WTC11 (cell line): ENCODE results near the gene TBL1XR1. TPM values are rescaled to one million over a fixed set of nuclear protein-coding genes. Genes with fewer than 3 reads are reported as not detected.

ENCODE experiments used
- ATAC-seq: fragments of 200-7000 bp; cut with Tn5 transposase; 2 replicates; pipeline ENCODE4 v1.10.0; 2021; ENCODE audit warnings: mild to moderate bottlenecking, moderate library complexity
- CTCF ChIA-PET: fragments of 300-600 bp; sonication (Branson Sonifier 250); formaldehyde crosslinking; loops from one replicate; lab custom pipeline; 2021; ENCODE audit warnings: antibody characterized with exemption; lab: Charles Lee
- POLR2A ChIA-PET: fragments of 350-600 bp; sonication (Branson Sonifier 250); formaldehyde crosslinking; loops from one replicate; lab custom pipeline; 2021; ENCODE audit warnings: antibody characterized with exemption; lab: Charles Lee
- DNase-seq: peaks from one replicate; pipeline ENCODE4 v3.0.0; 2021; ENCODE audit warnings: low spot score
- H3K27ac Mint-ChIP-seq: 2 replicates; pipeline ENCODE4 v1.8.0; 2021; ENCODE audit warnings: mixed read lengths
- H3K27me3 Mint-ChIP-seq: 2 replicates; pipeline ENCODE4 v1.8.0; 2021; ENCODE audit warnings: low read depth, mild to moderate bottlenecking, moderate library complexity, mixed read lengths
- H3K36me3 Mint-ChIP-seq: 2 replicates; pipeline ENCODE4 v1.8.0; 2021; ENCODE audit warnings: mixed read lengths
- H3K4me1 Mint-ChIP-seq: 2 replicates; pipeline ENCODE4 v1.8.0; 2022; ENCODE audit warnings: mixed read lengths
- H3K4me3 Mint-ChIP-seq: 2 replicates; pipeline ENCODE4 v1.8.0; 2021; ENCODE audit warnings: mild to moderate bottlenecking, moderate library complexity, mixed read lengths
- H3K9me3 Mint-ChIP-seq: 2 replicates; pipeline ENCODE4 v1.8.0; 2021; ENCODE audit warnings: mixed read lengths
- CTCF ChIP-seq: fragments of 200-600 bp; IDR thresholded peaks from 2 replicates; pipeline ENCODE4 v1.8.0; 2022; ENCODE audit warnings: antibody characterized with exemption
- EMX1 ChIP-seq: fragments of 250-450 bp; sonication (Bioruptor Pico); IDR thresholded peaks from 2 replicates; pipeline ENCODE4 v1.8.0; 2021; ENCODE audit warnings: mild to moderate bottlenecking
- ERG ChIP-seq: fragments of 250-450 bp; sonication (Bioruptor Pico); IDR thresholded peaks from 2 replicates; pipeline ENCODE4 v1.8.0; 2021; ENCODE audit warnings: mild to moderate bottlenecking
- FOXP1 ChIP-seq: sonication (generic); formaldehyde crosslinking; IDR thresholded peaks from 2 replicates; pipeline ENCODE4 v1.8.0; 2022; ENCODE audit warnings: missing genetic modification reagents, mild to moderate bottlenecking, moderate library complexity, borderline replicate concordance
- GABPB1 ChIP-seq: sonication (generic); formaldehyde crosslinking; IDR thresholded peaks from 2 replicates; pipeline ENCODE4 v1.8.1; 2023; ENCODE audit warnings: mild to moderate bottlenecking, missing genetic modification reagents
- MAX ChIP-seq: sonication (generic); formaldehyde crosslinking; IDR thresholded peaks from 2 replicates; pipeline ENCODE4 v1.8.0; 2022; ENCODE audit warnings: mild to moderate bottlenecking, missing genetic modification reagents
- MXD4 ChIP-seq: fragments of 250-450 bp; sonication (Bioruptor Pico); IDR thresholded peaks from 2 replicates; pipeline ENCODE4 v1.8.0; 2021; ENCODE audit warnings: mild to moderate bottlenecking, moderate library complexity, borderline replicate concordance
- NR2C2 ChIP-seq: sonication (generic); formaldehyde crosslinking; IDR thresholded peaks from 2 replicates; pipeline ENCODE4 v1.8.0; 2022; ENCODE audit warnings: mild to moderate bottlenecking, missing genetic modification reagents
- PRRX2 ChIP-seq: fragments of 250-450 bp; sonication (Bioruptor Pico); IDR thresholded peaks from 2 replicates; pipeline ENCODE4 v1.8.0; 2021; ENCODE audit warnings: mild to moderate bottlenecking
- STAT6 ChIP-seq: sonication (generic); formaldehyde crosslinking; conservative IDR thresholded peaks from 2 replicates; pipeline ENCODE4 v1.8.1; 2023; ENCODE audit warnings: mild to moderate bottlenecking, low read depth, missing genetic modification reagents, moderate library complexity
- TP53 ChIP-seq: sonication (generic); formaldehyde crosslinking; IDR thresholded peaks from 2 replicates; pipeline ENCODE4 v1.8.1; 2023; ENCODE audit warnings: mild to moderate bottlenecking, missing genetic modification reagents
- USF1 ChIP-seq: sonication (generic); formaldehyde crosslinking; IDR thresholded peaks from 2 replicates; pipeline ENCODE4 v1.8.0; 2022; ENCODE audit warnings: mild to moderate bottlenecking, missing genetic modification reagents
- ZMAT4 ChIP-seq: fragments of 250-450 bp; sonication (Bioruptor Pico); IDR thresholded peaks from 2 replicates; pipeline ENCODE4 v1.9.0; 2021; ENCODE audit warnings: mild to moderate bottlenecking
- ZNF219 ChIP-seq: sonication (generic); formaldehyde crosslinking; IDR thresholded peaks from 2 replicates; pipeline ENCODE4 v1.8.0; 2023; ENCODE audit warnings: missing genetic modification reagents, mild to moderate bottlenecking, borderline replicate concordance
- ZNF263 ChIP-seq: sonication (generic); formaldehyde crosslinking; IDR thresholded peaks from 2 replicates; pipeline ENCODE4 v1.8.1; 2022; ENCODE audit warnings: low read depth, mild to moderate bottlenecking, moderate library complexity, missing genetic modification reagents
- ZNF281 ChIP-seq: sonication (generic); formaldehyde crosslinking; IDR thresholded peaks from 2 replicates; pipeline ENCODE4 v1.8.0; 2023; ENCODE audit warnings: mild to moderate bottlenecking, missing genetic modification reagents
- ZNF317 ChIP-seq: sonication (generic); formaldehyde crosslinking; IDR thresholded peaks from 2 replicates; pipeline ENCODE4 v1.8.1; 2023; ENCODE audit warnings: low read depth, mild to moderate bottlenecking, moderate library complexity, missing genetic modification reagents, borderline replicate concordance
- ZNF423 ChIP-seq: fragments of 250-450 bp; sonication (Bioruptor Pico); IDR thresholded peaks from 2 replicates; pipeline ENCODE4 v2.1.2; 2022; ENCODE audit warnings: mild to moderate bottlenecking, moderate library complexity
- ZNF671 ChIP-seq: fragments of 250-450 bp; sonication (Bioruptor Pico); IDR thresholded peaks from 2 replicates; pipeline ENCODE4 v1.8.0; 2021; ENCODE audit warnings: mild to moderate bottlenecking
- total RNA-seq: library from RNA; stranded (reverse); gene quantifications from 3 replicates; pipeline ENCODE4 v1.2.3, GENCODE V29; 2021

TBL1XR1 gene
- total RNA-seq, 1 experiment from 2014 or later, result 148 TPM

- TF ChIP-seq STAT6 (CRISPR knock-in tag) (no peak), MAX (CRISPR knock-in tag) (no peak), ZNF671 (CRISPR knock-in tag) (no peak), ZNF317 (CRISPR knock-in tag) (no peak), ZNF281 (CRISPR knock-in tag) (no peak), EMX1 (no peak), TP53 (no peak), ZNF219 (CRISPR knock-in tag) (no peak), ZMAT4 (CRISPR knock-in tag) (no peak), NR2C2 (no peak)
Measured at GRCh38 chr3:176992978-176993377, 204.3 kb downstream of the TBL1XR1 start (continued).

- ChIA-PET POLR2A (no interaction called here), CTCF (no interaction called here)
- H3K36me3 Mint-ChIP-seq, result peaks cover 4% of the 10 kb centered on the region
- no peak for ATAC-seq
- TF ChIP-seq ZNF423 (CRISPR knock-in tag), result no peak
- TF ChIP-seq ZNF281 (CRISPR knock-in tag), result no peak
- no peak for TF ChIP-seq CTCF
- TF ChIP-seq GABPB1, result no peak
- TF ChIP-seq PRRX2 (CRISPR knock-in tag), result no peak
- TF ChIP-seq ZNF263 (CRISPR knock-in tag), result no peak
- no peak for TF ChIP-seq FOXP1 (CRISPR knock-in tag)
- TF ChIP-seq MXD4, result no peak
- no peak for TF ChIP-seq USF1 (CRISPR knock-in tag)
- TF ChIP-seq ERG (CRISPR knock-in tag), result no peak
- TF ChIP-seq ZNF671 (CRISPR knock-in tag), result no peak
- H3K27ac Mint-ChIP-seq, result no peak overlapping the region
- peaks cover 5% of the 10 kb centered on the region for H3K9me3 Mint-ChIP-seq
- no peak for DNase-seq
- peaks cover 32% of the 10 kb centered on the region for H3K4me1 Mint-ChIP-seq
- no peaks in the 10 kb centered on the region for H3K27me3 Mint-ChIP-seq
- H3K4me3 Mint-ChIP-seq, result no peak overlapping the region
Measured at GRCh38 chr3:176992565-176992964, 204.7 kb downstream of the TBL1XR1 start.
